A549 (cell line): ENCODE data around the gene NELFB. TPM values are rescaled to one million over a fixed set of nuclear protein-coding genes. Genes with fewer than 3 reads are reported as not detected.

Experiments
- ATAC-seq, 2 experiments: fragments of 200-7000 bp in 1 of 2; fragments of >200 bp in 1 of 2; cut with Nextera tagmentation in 1 of 2; cut with Tn5 transposase in 1 of 2; 3 replicates each; pipeline versions ENCODE4 v1.8.0 to v1.9.1; 2018 to 2020; ENCODE audit warnings: mild to moderate bottlenecking in 1 of 2, moderate library complexity in 1 of 2
- CTCF ChIA-PET: fragments of 300-600 bp; sonication (Branson Sonifier 250); formaldehyde crosslinking; extraction: SDS; loops from one replicate; lab custom pipeline; 2021; ENCODE audit warnings: antibody characterized with exemption, inconsistent platforms; lab: Yijun Ruan, JAX
- POLR2A ChIA-PET: fragments of 350-600 bp; formaldehyde crosslinking; extraction: SDS; loops from one replicate; lab custom pipeline; 2021; ENCODE audit warnings: antibody characterized with exemption, inconsistent platforms; lab: Yijun Ruan, JAX
- DNase-seq, 2 experiments: peaks; one replicate each; pipeline versions ENCODE4 v3.0.0 to v3.0.0-alpha.2; 2011 to 2016; ENCODE audit warnings: low read depth in 1 of 2, low spot score in 1 of 2
- FAIRE-seq: peaks from 2 replicates; lab custom pipeline; 2011; peaks lifted over from hg19 to GRCh38; lab: Jason Lieb, UNC
- H3K27ac ChIP-seq, 2 experiments: fragments of >200 bp; sonication (Bioruptor Twin); formaldehyde crosslinking; 3 replicates each; pipeline ENCODE4 v1.5.1; 2016 to 2017
- H3K4me1 ChIP-seq: fragments of >200 bp; sonication (Bioruptor Twin); formaldehyde crosslinking; 3 replicates; pipeline ENCODE4 v1.6.1; 2016
- H3K4me2 ChIP-seq: fragments of >200 bp; sonication (Bioruptor Twin); formaldehyde crosslinking; 3 replicates; pipeline ENCODE4 v1.6.1; 2016
- H3K4me3 ChIP-seq: fragments of >200 bp; sonication (Bioruptor Twin); formaldehyde crosslinking; 3 replicates; pipeline ENCODE4 v1.5.1; 2016
- H3K9me3 ChIP-seq: fragments of >200 bp; sonication (Bioruptor Twin); formaldehyde crosslinking; 3 replicates; pipeline ENCODE4 v1.6.1; 2016
- ATOH8 ChIP-seq: fragments of 250-450 bp; sonication (Bioruptor Pico); IDR thresholded peaks from 2 replicates; pipeline ENCODE4 v1.5.0; 2020; ENCODE audit warnings: low read depth, mild to moderate bottlenecking, moderate library complexity
- BHLHE40 ChIP-seq: IDR thresholded peaks from 2 replicates; pipeline ENCODE4 v1.6.1; 2012; ENCODE audit warnings: low read depth, low read length, inconsistent platforms
- CHD2 ChIP-seq: fragments of 150-350 bp; IDR thresholded peaks from 2 replicates; pipeline ENCODE4 v1.6.1; 2014; ENCODE audit warnings: low read length; ENCODE audit not compliant: partially characterized antibody
- FOSB ChIP-seq: fragments of 250-450 bp; sonication (Bioruptor Pico); IDR thresholded peaks from 2 replicates; pipeline ENCODE4 v1.5.0; 2020; ENCODE audit warnings: mild to moderate bottlenecking, moderate library complexity
- FOSL2 ChIP-seq, 2 experiments: fragments of 450-650 bp in 1 of 2; fragments of >200 bp in 1 of 2; sonication (Bioruptor Twin) in 1 of 2; formaldehyde crosslinking; IDR thresholded peaks; 2 replicates each; pipeline versions ENCODE4 v1.5.0 to v1.6.1; 2016 to 2020; ENCODE audit warnings: mild to moderate bottlenecking in 1 of 2, moderate library complexity in 1 of 2
- FOXS1 ChIP-seq: fragments of 250-450 bp; sonication (Bioruptor Pico); IDR thresholded peaks from 2 replicates; pipeline ENCODE4 v1.5.0; 2020; ENCODE audit warnings: mild to moderate bottlenecking, moderate library complexity
- HDAC2 ChIP-seq: fragments of 200-600 bp; sonication (generic); IDR thresholded peaks from 2 replicates; pipeline ENCODE4 v1.6.1; 2016
- HMGXB4 ChIP-seq: fragments of 250-450 bp; sonication (Bioruptor Pico); IDR thresholded peaks from 2 replicates; pipeline ENCODE4 v1.5.0; 2021; ENCODE audit warnings: mild to moderate bottlenecking, moderate library complexity, borderline replicate concordance
- KDM5A ChIP-seq: fragments of 200-600 bp; sonication (generic); IDR thresholded peaks from 2 replicates; pipeline ENCODE4 v1.6.1; 2016; ENCODE audit warnings: antibody characterized with exemption, mild to moderate bottlenecking
- PHF8 ChIP-seq: fragments of 200-600 bp; sonication (generic); IDR thresholded peaks from 2 replicates; pipeline ENCODE4 v1.6.1; 2016; ENCODE audit warnings: low read depth, mild to moderate bottlenecking, antibody characterized with exemption, moderate library complexity, borderline replicate concordance
- POLR2AphosphoS2 ChIP-seq: conservative IDR thresholded peaks from 2 replicates; pipeline ENCODE4 v1.6.1; 2012; ENCODE audit warnings: low read length, improper control_type of control experiment, inconsistent platforms
- RARB ChIP-seq: fragments of 250-450 bp; sonication (Bioruptor Pico); IDR thresholded peaks from 2 replicates; pipeline ENCODE4 v1.8.0; 2021; ENCODE audit warnings: mild to moderate bottlenecking, moderate library complexity
- RCOR1 ChIP-seq: fragments of 150-350 bp; IDR thresholded peaks from 2 replicates; pipeline ENCODE4 v1.6.1; 2014; ENCODE audit warnings: antibody characterized with exemption, low read length, low read depth
- SMC3 ChIP-seq: fragments of >200 bp; sonication (Bioruptor Twin); formaldehyde crosslinking; IDR thresholded peaks from 3 replicates; pipeline ENCODE4 v1.6.1; 2018; ENCODE audit warnings: inconsistent platforms
- SREBF2 ChIP-seq: fragments of 450-650 bp; IDR thresholded peaks from 2 replicates; pipeline ENCODE4 v1.6.1; 2014; ENCODE audit warnings: mild to moderate bottlenecking, moderate library complexity
- ZFP36 ChIP-seq: fragments of 450-650 bp; IDR thresholded peaks from 2 replicates; pipeline ENCODE4 v1.6.1; 2014; ENCODE audit warnings: borderline replicate concordance; ENCODE audit not compliant: partially characterized antibody
- WGBS: methylation state at CpG from one replicate; pipeline ENCODE4 v1.1.6; 2017; ENCODE audit errors: missing lambda C conversion rate; 5-methylcytosine and 5-hydroxymethylcytosine counted together
- polyA plus RNA-seq, 4 experiments: library from polyadenylated mRNA; depleted of rRNA in 3 of 4; stranded (reverse); fragments of >200 nt; fragmentation: RNase III in 1 of 4; extraction: RNeasy Plus Mini Kit Qiagen cat#74134 plus additional on column Dnase treatment in 1 of 4; gene quantifications; 2 replicates in 3 of 4; 3 replicates in 1 of 4; pipeline ENCODE4 v1.2.3, GENCODE V29; 2011 to 2017
- TF ChIP-seq, protein P1 (sequence below): IDR thresholded peaks from 2 replicates; pipeline ENCODE4 v1.6.1; 2012
- TF ChIP-seq, protein P2 (sequence below): IDR thresholded peaks from 2 replicates; pipeline ENCODE4 v1.6.1; 2012

The NELFB gene
- polyA plus RNA-seq, 2 of the 4 experiments (the other 2 are of a cell fraction) = 31.8 to 45.3 TPM

- 67% methylated on average over 2 of the region's 3 CpGs for WGBS
- no peak for ATAC-seq
- POLR2A ChIA-PET = no interaction called here
- FAIRE-seq = no peak
- Histone ChIP-seq H3K4me3 (no peak overlapping the region), H3K4me1 (peaks cover 40% of the 10 kb centered on the region), H3K27ac (no peak overlapping the region), H3K9me3 (no peaks in the 10 kb centered on the region), H3K4me2 (no peak overlapping the region)
- DNase-seq = no peak
- TF ChIP-seq KDM5A (no peak), BHLHE40 (no peak), PHF8 (no peak), RCOR1 (no peak), SMC3 (no peak), FOSL2 (IDR thresholded peaks at IDR 0.05) (no peak), FOSL2 (CRISPR knock-in tag; IDR thresholded peaks at IDR 0.05) (no peak), FOSB (no peak), POLR2AphosphoS2 (no peak), ZFP36 (no peak), RARB (no peak), SREBF2 (no peak)
- CTCF ChIA-PET = interaction anchor here (1.4 to 4.2 kb wide), 5 partner anchors 10 to 35 kb away, joined by 4 to 43 read pairs (median 7); partner anchors contain the start of gene NRARP
Observed at GRCh38 chr9:137271696-137272076, 16.6 kb downstream of the NELFB start.

DNA sequence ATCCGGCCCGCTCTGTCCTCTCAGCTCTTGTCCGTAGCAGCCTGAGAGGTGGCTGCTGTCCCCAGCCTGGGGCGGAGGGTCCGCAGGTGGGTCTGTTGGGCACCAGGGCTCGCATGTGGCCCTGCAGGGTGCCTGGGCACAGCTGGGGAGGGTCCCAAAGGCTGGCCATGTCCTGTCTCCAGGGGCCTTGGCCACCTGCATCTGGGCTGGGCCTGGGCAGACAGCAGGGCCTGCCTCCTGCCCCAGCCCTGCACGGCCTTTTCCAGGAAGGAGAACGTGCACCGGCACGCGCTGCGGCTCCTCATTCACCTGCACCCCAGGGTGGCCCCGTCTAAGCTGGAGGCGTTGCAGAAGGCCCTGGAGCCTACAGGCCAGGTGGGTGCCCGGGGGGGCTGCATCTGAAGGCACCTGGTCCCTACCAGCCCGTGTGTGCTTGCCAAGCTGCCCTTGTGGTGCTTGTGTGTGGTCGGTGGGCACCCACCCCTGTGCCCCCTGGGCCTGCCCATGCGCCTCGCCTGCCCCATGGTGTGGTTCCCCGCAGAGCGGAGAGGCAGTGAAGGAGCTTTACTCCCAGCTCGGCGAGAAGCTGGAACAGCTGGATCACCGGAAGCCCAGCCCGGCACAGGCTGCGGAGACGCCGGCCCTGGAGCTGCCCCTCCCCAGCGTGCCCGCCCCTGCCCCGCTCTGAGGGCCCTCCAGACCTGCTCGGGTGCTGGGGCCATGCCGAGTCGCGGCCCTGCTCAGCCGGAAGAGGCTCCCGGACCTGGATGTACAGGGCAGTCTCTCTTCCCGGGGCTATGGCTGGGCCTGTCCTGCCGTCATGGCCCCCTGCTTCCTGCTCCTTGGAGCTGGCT, 17.3 kb downstream of the NELFB start:
- no peak overlapping the region for H3K4me3 ChIP-seq
- H3K4me2 ChIP-seq = no peak overlapping the region
- no peak overlapping the region; a peak in 1 of 6 replicates for H3K27ac ChIP-seq
- DNase-seq (no peak), ATAC-seq (no peak), FAIRE-seq (no peak)
- POLR2A ChIA-PET = interaction anchor here (1.2 kb wide), 1 partner anchor 32 kb away, joined by 4 read pairs; the partner anchor contains the start of gene TUBB4B
- TF ChIP-seq CHD2 (no peak), FOXS1 (CRISPR knock-in tag) (no peak), KDM5A (no peak), RARB (no peak), HDAC2 (no peak), HMGXB4 (CRISPR knock-in tag) (no peak), ATOH8 (CRISPR knock-in tag) (no peak)
- TF ChIP-seq, protein P1, sequence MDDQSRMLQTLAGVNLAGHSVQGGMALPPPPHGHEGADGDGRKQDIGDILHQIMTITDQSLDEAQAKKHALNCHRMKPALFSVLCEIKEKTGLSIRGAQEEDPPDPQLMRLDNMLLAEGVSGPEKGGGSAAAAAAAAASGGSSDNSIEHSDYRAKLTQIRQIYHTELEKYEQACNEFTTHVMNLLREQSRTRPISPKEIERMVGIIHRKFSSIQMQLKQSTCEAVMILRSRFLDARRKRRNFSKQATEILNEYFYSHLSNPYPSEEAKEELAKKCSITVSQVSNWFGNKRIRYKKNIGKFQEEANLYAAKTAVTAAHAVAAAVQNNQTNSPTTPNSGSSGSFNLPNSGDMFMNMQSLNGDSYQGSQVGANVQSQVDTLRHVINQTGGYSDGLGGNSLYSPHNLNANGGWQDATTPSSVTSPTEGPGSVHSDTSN = no peak
- TF ChIP-seq, protein P2, sequence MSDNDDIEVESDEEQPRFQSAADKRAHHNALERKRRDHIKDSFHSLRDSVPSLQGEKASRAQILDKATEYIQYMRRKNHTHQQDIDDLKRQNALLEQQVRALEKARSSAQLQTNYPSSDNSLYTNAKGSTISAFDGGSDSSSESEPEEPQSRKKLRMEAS = no peak
- CTCF ChIA-PET = interaction anchor here (0.6 to 4.2 kb wide), 8 partner anchors 11 to 233 kb away, joined by 3 to 43 read pairs (median 5); partner anchors contain the start of genes MAN1B1 and NRARP
- WGBS = 90% methylated on average over 26 of the region's 39 CpGs
- peaks cover 46% of the 10 kb centered on the region for H3K4me1 ChIP-seq
- no peaks in the 10 kb centered on the region for H3K9me3 ChIP-seq
